HG03432 (cell line): Measurements from ENCODE around the gene ANK3.
"Not testable (repeated sequence)": the region's sequence is repeated elsewhere in the genome, so short reads cannot be mapped to it uniquely, and the experiment has no call there.

ENCODE experiments used
- ATAC-seq: cut with Tn5 transposase; IDR thresholded peaks from one replicate; pipeline ENCODE4 v1.9.1; 2021; ENCODE audit warnings: mild to moderate bottlenecking, moderate library complexity; ENCODE audit not compliant: unreplicated experiment

ANK3 gene

DNA sequence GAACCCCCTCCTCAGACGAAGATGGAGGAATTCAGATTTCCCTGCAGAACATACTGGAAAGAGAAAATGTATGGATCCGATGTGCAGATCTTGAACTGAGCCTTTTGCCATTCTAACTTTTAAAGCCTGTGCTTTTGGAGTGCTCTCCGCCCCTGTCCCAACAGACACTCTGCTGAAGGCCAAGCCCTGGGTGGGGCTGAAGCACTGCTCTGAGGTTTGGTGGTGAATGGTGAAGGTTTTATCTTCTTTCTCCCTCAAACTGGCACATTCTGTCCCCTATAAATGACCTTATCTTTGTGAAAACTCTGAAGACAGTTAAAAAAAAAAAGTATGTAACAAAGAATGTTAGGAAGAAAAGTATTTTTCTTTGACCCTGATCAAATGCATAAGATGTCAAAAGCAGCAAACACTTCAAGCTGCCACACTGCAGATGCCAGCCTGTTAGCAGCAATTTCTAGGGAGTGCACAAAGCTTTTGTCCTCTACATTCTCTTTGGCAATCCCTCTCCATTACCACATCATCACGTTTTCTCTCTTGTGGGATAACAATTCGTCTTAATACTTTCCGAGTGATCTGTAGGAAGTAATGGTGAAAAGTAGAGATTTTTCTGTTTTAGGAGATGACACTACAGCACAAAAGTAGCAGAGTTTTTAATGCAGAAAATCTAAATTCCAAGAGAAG is 346.0 kb downstream of the ANK3 start:
- ATAC-seq = no peak

DNA sequence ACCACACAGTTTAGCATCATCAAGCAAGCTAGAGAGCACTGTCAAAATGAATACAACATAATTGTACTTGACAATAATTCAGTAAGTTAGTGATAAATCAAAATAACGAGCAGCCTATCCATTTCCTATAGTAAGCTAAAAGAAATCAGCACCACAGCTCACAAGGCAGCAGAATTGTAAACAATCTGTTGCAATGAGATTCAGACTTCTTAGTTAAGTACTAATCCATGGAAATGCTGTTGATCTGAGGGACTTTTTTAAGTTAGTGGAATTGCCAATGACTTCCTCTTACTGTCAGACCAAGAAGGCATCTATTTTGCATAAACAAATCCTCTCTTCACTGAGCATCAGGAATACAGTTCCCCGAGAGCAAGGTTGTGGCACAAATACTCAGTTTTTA is 346.8 kb downstream of the ANK3 start:
- no peak for ATAC-seq

DNA sequence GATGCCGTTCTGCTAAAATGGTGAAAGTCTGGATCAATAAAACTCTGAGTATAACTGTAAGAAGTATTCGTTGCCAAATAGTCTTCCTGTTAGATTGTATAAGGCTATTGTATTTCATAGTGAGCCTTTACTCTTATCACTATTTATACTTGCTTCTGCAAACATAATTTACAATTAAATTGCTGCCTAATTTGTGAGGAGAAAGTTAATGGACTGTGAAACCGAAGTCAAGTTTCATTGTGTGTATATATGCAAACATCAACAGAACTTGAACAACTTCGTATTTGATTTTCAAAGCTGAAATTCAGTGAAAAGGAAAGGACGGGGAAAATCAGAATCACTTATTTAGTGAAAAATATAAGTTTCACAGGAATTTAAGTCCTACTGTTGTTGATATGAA is 347.4 kb downstream of the ANK3 start:
- no peak for ATAC-seq

DNA sequence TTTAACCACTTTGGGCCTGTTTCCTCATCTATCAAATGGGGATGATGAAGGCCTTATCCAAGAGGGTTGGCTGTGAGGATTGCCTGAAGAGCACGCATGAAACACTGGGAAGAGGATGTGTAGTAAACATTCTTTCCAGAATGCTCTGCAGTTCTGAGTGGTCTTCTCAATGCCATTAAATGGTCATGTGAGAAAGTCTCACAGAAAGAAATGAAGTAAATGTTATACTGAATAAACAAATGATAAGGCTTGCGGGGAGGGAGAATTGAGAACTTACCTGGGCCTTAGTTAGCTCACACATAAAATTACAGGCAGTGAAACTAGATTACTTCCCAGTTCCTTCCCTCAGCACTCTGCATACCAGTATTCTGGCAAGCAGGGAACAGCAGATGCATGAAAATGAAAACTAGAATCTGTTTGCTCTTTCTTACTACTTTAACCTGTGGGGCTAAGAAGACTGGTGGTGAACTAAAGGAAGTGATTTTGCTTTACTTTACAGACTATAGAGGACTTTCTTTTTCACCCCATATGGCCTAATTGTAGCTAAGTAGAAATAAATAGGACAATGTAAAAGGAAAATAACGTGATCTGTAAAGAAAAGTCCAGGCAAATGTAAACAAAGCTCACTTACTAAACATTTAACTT is 348.1 kb downstream of the ANK3 start:
- ATAC-seq = no peak

DNA sequence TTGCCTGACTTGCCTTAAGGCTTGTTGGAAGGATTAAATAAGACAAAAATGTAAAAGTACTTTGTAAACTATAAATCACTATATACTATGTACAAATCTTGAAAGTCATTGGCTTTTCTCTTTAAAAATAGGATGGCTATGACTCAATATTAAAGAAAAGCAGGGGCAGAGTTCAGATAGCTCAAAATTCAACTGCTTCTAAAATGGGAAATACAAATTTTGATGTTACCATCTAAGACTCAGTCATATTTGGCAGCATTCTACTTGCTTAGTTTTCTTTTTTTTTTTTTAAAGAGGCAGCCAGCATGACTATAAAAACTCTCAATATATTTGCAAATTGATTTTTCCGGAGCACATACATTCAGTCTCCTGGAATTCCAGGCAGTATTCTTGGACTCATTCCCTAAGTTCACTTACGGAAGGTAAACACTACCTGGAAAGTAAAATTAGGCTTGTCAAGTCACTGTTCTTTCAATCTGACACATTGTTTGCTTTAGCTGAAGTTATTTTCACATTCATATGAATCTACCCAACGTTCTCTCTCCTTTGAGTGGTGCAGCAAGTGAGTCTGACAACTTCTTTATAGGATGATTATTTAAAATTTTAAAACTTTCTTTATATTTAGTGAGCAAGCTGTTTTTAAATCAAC is 349.5 kb downstream of the ANK3 start:
- ATAC-seq = no peak

DNA sequence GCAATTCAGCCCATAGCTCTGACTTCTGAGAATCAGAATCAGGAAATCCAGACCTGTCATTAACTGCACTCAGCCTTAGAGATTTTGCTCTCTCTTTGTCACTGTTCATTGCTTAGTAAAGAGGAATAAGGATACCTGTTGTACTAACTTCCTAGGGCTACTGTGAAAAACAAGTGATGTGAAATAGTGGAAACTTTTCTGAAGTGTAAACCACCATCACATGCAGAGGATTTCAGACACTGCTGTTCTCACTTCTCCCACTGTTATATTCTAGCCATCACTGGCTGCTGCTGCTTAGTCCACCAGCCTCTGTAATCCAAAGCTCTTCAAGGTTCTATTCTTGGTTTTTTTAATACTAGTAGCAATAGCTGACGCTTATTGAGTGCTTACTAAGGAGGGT is 353.7 kb downstream of the ANK3 start:
- ATAC-seq = no peak

DNA sequence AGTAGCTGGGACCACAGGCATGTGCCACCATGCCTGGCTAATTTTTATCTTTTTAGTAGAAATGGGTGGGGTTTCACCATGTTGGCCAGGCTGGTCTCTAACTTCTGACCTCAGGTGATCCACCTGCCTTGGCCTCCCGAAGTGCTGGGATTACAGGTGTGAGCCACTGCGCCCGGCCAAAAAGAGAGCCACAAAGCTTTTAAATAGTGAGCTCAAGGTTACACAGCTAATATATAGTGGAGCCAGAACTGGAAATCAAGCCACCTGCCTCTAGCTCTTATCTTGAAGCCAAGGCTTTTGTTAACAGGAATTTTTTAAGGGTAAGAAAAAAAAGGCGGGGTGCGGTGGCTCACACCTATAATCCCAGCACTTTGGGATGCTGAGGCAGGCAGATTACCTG is 354.3 kb downstream of the ANK3 start:
- ATAC-seq = not testable (repeated sequence)

DNA sequence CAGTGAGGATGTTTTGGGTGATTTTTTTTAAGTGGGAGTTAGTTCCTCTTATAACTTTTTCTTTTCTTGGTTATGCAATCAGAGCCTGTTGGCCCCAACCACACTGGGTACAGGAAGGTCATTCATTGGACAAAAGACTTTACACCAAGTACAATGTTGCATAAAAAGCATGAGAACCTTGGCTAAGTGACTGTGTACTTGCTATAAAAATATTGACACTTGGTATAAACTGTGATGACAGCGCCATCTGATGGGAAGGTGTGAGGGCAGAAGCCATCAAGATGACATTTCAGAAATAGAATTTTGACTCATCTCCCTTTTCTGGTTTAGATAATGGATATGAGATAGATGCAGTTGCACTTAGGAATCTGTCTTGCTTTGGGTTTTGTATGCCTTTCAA is 357.0 kb downstream of the ANK3 start:
- peak; percentile 54 for ATAC-seq

DNA sequence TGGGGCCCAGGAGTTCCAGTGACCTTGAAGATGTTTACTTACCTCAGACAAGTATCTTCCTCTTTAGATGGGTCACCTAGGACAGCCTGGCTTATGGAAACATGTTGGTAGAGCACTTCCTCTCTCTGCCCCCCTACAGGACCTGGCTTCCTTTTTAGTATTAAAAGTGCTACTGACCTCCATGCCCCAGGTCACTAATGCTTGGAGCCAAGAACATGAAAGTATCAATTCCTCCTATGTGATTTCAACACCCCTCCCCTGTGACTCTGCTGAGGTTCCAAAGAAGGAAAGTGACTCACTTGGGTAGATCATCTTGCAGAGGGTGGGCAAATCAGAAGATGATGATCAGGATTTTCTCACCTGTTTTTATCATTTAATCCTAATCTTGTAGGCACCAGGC is 358.0 kb downstream of the ANK3 start:
- ATAC-seq = peak; percentile 84

DNA sequence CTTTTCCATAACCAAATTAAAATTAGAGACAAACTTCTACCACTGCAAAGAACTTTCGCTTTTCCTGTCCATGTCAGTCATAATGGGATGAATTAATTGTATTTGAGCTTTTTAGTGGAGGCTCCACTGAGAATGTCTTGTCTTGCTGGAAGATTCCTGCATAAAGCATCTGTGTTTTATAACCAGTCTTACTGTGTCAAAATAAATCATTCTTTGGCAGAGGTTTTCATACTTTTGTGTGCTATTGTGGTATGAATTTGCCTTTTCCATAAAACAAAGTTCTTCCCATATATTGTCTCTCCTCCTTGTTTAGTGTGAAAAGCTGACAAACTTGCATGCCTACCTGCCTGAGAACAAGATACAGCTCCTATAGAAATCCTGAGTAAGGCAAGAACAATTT is 358.5 kb downstream of the ANK3 start:
- no peak for ATAC-seq

DNA sequence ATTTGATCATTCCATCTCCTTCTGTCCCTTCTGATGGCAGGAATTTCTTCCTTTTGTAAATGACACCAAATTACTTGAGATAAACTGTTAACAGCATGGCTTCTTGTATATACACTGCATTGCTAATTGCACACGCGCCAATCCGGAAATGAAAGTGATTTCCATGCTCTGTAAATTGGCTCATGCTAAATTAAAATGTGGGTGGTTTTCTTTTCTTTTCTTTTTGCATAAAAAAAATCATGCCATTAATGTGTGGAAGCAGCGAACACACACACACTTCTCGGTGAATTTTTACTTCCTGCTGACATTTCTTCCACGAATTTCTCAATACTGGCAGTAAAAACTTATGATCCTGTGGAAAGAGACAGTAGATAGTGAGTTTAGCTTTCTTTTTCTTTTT is 360.2 kb downstream of the ANK3 start:
- ATAC-seq = no peak

DNA sequence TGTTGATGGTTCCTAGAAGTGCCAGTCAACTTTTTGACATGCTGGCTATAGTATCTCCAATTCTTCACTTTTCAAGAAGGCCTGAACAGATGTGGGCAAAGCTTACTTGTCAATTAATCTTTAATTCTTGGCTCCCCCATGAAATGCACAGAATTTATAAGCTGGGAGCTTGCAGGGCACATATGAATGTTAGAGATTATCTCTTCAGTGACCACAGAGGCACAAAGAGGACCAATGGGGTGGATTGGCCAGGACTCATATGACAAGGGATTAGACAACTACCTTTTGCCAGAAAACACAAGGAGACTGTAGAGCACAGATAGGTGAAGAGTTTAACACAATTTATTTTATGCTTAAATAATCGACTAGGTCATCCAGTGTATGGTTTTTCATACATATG is 361.6 kb downstream of the ANK3 start:
- ATAC-seq = no peak

DNA sequence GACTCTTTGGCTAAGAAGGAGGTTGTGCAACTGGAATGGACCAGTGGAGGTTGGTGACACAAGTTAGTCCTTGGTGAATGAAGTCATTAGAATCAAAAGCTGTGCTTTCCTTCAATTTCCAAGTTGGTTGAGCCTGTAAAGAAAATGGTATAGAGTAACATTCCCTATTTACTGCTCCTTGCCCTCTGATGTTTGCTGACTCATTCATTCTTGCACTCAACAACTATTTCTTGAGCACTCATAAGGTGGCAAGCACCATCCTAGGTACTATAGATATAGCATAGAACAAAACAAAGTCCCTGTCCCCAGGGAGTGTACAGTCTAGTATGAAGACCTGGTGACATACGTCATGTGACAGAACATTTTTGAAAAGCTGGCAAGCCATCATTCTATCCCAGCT is 364.4 kb downstream of the ANK3 start:
- no peak for ATAC-seq

DNA sequence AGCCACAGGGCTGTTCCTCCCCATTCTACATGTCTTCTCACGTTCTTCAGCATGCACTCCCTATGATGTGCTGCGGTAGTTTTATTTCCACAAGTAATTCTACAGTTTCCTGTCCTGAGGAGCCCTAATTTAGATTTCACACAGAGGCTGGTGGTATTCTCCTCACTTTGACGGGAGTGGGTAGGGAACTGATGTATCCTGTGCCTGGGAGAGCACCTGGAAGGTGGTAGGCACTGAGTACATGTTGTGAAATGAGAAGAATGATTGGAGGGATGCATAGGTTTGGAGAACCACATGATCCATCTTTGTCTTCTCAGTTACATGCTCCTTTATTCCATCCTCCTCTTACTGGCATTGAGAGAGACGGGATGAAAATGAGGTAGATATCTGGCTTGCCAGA is 365.2 kb downstream of the ANK3 start:
- no peak for ATAC-seq

DNA sequence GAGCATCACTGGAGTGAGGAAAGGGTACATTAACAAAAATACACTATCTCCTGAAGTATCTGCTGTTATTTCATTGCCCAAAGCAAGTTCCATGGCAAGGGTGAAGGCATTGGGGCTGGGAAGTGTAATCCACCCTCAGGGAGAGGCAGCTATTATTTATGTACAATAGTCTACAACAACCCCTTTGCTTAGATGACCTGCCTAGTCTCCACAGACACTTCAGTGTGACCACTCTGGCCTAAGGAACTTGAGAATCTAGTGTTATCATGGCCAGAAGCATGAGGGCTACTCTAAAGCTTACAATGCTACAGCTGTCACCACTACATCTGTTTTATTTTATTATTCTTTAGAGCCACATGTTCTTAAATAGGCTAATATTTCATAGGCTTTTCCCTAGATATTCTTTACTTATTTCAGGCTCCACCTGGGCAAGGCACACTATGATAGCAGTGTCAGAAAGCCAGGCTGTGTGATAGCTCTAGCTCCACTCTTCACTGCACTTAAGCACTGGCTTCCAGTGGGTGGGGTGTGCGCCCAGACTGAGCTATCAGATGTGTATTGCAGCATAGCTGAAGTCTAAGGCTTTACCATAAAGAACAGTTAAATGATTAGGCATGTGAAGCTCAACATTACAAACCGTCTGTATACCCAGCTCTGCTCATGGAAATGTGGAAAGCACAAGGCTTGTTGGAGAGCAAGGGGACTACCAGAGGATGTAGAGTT is 366.4 kb downstream of the ANK3 start:
- no peak for ATAC-seq

DNA sequence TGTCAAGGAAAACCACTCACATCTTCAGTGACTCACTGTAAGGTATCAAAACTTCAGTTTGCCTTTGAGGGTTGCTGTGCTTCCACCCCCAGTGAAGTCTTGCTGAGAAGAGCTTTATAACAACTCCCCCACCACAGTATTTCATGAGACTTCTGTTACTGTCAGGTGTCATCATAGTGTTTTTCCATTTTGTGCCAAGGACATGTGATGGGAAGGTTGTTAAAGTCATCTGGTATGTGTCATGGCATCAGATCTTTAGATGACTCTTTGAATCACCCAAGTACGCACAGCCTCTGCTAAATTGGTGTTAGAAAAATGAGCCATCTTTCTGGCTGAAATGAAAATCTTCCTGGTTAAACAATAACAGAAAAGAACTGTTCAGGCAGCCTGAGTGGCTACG is 368.3 kb downstream of the ANK3 start:
- no peak for ATAC-seq

DNA sequence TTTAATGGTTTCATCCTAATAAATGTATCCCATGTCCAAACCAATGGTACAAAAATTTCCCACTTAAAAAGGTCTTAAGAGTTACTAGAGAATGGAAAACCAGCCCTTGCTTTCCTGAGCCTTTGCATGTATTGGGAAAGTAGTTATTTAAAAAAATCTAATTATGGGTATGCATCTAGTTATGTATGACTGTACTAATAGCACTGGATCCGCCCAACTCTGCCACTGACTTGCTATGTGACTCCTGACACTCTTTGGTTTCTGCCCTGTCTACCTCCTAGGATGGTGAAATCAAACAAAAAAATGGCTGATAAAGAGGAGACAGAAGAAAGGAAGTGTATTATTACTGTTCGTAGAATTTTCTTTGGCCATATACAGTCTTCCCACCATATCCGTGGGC is 372.9 kb downstream of the ANK3 start:
- no peak for ATAC-seq

DNA sequence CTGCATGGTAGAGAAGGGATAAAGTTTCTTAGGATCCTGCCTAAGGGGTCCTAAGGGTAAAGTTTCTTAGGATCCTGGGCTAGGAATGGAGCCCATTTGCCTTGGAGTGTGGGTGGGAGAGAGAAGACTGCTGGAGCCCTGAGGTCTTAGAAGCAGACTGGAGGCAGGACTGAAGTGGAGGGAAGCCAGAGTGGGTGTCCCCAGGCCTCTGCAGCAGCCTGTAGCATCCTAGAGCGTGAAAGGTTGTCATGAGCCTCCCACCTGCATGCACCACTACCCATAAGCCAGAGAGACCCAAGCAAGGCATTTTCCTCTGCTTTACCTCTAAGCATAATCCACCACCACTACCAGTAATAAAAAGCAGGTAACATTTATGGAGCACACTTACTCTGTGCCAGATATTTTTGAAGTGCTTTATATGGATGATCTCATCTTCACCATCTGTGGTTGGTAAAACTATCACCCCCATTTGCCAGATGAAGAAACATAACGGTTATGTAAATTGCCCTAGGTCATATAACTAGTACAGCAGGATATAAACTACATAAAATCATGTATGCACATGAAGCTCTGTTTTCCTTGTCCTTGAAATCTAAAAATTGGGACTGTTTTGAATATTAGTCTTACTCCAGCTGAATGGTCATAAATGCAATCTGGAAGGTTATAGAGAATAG is 379.8 kb downstream of the ANK3 start:
- no peak for ATAC-seq

DNA sequence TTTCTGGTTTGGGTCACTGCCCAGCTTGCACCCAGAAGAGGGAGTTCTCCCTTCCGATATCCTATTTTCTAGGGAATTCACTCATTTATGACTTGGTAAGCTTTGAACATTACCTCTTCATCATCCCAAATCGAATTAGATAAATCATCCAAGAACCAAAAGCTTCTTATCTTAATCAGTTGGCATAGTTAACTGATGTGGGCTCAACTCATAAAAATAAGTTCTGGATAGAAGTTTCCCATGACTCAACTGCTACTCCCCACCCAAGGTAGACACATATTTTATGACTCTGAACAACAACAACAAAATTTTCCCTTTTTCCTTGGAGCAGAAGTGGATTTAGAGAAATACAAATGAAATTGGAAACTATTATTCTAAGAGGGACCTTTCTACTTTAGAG is 380.4 kb downstream of the ANK3 start:
- no peak for ATAC-seq

DNA sequence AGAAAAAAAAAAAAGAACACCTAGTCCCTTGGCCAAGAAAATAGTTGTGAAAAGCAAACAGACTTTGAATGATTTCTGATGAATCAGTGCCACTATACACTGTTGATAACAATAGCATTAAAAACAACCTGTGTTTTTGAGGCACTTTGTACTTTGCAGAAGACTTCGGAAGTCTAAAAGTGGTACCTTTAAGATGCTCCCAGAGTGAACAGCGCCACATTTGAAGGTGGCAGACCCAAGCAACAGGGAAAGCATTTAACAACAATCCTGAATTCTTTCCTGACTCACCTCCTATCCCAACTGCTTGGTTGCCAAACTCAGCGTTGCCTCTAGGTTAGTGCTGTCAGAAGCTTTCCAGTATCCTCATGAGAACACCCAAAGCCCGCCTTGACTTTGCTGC is 380.9 kb downstream of the ANK3 start:
- no peak for ATAC-seq

DNA sequence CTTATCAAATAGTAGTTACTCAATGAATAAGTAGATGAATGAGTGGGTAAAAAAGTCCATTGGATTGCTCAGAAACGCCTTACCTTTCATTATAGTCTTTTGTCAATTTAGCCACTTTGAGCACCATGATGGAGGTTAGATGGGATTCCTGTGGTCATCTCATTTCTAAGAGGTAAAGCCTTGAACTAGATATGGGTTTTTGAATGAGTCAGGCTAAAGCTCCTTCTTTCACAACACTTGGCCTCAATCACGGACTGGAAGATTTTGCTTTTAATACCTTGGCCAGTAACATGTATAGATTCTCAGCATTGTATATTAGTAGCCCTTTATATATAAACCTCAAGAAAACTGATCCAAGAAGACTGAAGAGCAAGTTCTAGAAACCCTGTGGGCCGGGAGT is 383.6 kb downstream of the ANK3 start:
- no peak for ATAC-seq
